ENCODE measurements around the gene GTF3A.

Gene GTF3A

DNA sequence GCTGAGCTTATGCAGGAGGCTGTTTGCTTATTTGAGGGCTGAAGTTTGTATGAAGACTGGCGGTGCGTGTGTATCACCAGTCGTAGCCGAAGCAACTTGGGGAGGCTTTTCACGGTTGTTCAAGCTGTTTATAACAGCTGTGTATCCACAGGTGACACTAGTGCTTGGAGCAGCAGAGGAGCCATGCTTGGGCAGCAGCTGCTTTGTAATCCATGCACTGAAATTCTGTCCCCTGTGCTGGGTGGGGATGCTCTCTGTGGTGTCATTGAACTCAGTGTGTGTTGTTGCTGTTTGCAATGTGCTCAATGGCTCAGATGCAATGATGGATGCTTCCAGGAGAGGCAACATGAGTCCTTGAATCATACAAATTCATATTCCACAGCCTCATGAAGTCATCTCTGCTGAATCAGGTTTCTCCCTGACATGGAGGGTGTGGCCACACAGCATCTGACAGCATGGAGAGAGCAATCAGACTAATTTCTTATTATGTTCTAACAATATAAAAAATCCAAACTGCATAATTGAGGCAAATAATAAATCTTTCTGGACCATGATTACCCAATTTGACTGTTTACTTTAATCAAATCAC is 18.8 kb upstream of the GTF3A start:
- DNase-seq, result no peak

DNA sequence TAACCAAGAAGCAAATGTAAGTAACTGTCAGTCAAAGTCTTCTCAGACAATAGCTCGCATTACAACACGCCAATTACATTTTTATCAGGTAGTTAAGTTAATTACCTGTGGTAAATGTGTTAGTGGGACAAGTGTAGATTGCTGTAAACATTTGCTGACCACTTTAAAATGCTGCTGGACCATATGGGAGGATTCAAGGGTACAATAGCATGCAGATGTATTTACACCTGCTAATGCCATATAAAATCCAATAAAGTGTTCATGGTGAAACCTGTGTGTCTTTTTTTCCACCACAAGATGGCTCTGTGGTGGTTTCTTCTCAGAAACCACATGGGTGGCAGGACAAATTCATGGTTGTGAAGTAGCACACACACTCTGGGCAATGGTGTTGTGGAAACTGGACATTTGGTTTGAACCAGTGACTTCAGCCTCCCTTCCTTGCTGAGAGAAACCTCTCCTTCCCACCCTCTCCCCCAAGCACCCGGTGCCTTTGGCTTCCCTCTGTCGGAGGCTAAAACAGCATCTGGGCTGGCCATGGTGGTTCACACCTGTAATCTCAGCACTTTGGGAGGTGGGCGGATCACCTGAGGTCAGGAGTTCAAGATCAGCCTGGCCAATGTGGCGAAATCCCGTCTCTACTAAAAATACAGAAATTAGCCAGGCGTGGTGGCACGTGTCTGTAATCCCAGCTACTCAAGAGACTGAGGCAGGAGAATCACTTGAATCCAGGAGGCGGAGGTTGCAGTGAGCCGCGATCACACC is 18.1 kb upstream of the GTF3A start:
- DNase-seq, result peak; percentile 18

DNA sequence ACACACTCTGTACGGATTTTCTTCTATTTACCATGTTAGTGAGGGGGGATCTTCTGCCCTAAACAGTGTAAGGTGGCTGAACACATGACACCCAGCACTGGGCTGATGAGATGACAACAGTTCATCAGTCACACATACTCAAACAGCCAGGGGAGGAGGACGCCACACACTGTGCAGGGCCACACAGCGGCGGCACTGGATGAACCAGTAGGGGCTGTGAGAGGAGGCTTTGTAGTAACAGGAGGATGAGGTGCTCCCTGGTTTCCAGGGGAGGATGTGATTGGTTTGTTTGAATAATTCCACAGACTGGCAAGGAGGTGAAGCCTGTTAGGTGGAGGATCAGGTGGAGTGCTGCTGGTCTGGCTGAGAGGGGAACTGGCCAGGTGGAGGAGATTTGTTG is 16.3 kb upstream of the GTF3A start:
- no peak for DNase-seq

DNA sequence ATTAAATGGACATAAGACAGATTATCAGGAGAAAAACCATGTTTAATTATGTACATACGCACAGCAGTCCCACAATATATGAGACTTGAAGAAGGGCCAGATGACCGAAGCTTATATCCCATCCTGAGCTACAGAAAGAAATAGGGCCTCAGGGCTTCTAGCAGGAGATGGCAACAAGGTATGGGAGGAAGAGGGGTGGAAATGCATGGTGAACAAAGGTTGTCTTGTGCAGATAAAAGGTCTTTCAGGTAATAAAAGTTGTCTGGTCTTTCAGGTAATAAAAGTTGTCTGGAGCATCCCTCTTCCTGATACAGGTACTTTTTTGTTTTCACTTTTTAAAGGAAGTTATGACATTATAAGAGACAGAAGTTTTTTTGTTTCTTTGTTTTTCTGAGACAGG is 15.4 kb upstream of the GTF3A start:
- DNase-seq, result no peak

DNA sequence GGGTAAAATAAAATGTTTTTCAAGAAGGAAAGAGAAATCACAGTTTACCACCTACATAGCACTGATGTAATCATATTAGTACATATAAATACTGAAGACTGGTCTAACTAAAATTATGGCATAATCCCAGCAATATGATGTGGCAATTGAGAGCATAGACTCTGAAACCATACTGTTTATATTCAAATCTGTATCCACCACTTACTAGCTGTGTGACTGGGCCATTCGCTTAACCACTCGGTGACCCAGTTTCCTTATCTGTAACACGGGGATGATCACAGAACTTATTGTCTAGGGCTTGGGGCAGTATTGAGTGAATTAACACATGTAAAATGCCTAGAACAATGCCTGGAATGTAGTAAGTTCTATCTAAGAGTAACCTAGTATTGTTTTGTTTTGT is 13.1 kb upstream of the GTF3A start:
- DNase-seq, result no peak

DNA sequence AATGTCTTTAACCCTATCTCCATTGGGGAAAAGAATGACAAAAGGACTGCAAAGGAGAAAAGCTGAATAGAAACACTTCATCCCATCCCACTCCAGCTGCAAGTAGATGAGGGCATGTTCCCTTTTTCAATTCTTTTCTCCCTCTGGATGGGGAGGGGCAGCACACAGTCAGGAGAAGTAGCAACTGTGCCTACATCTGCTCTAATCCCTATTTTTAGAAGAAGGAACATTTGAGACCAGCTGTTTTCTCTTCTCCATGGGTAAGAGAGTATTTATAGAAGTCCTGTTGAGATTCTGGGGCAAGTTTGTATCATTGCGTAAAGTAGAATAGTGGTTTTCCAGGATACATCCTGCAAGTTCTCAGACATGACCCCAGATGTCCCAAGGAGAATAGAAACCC is 9.3 kb upstream of the GTF3A start:
- DNase-seq, result no peak

DNA sequence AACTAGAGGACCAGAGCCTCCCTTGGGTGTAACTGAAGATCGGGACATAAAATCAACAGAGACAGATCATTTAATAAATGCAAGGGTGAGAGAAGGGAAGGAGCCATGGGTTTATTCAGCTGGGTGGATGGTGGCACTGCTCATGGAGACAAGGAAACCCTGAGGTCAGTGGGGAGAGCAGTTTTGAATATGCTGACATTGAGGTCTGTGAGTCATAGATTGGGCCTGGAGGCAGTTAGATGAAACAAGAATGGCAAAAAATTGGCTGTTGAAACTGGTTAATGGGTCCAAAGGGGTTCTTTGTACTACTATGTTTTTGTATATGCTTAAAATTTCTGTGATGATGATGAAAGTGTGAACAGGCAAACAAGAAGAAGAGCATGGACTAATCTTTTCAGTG is 5.1 kb upstream of the GTF3A start:
- no peak for DNase-seq

DNA sequence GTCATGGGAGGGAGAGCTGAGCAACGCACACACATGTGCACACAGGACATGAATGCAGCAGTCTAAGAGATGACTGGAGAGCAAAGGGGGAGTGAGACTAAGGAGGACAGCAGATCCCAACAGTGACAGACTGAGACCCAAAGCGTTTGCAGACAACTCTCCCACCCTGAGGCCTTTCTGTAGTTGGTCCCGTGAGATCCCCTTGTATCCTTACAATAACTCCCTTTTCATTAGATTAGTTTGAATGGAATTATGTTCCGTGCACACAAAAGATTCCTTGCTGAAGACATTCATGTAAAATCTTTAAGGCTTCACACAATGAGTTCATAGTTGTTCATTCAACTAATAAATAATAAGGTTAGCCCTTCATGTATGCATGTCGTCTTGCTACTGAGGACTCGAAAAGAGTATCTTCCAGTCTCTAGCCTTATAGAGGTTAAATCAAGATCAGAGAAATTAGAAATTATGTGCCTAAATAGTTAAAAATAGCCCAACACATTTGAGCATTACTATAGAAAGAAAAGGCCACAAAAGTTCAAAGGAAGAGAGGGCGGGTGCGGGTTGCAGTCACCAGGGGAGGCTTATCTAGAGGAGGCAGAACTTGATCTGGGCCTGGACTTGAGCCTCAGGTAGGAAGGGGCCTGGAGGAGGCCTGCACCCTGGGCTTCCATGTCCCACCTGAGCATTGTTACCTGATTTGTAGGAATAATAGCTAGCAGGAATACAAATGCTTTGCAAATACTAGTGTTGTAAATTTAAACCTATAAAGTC is 3.1 kb upstream of the GTF3A start:
- no peak for DNase-seq

DNA sequence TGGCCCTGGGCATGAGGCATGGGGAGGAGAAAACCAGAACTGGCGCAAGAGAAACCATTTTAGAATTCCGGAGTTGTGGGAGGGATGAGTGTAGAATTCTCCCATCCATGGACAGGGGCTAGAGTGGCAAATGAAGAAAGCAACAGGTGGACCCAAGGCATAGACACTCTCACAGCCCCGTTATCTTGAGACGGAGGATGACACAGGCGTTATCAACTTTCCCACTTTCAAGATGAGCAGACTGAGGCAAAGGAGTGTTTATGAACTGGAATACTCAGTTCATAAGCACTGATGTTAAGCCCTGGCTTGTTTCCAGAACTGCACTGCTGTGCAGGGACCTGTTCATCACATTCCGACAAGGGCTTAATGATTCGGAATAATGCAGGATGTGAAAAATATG is 1.1 kb upstream of the GTF3A start:
- no peak for DNase-seq

DNA sequence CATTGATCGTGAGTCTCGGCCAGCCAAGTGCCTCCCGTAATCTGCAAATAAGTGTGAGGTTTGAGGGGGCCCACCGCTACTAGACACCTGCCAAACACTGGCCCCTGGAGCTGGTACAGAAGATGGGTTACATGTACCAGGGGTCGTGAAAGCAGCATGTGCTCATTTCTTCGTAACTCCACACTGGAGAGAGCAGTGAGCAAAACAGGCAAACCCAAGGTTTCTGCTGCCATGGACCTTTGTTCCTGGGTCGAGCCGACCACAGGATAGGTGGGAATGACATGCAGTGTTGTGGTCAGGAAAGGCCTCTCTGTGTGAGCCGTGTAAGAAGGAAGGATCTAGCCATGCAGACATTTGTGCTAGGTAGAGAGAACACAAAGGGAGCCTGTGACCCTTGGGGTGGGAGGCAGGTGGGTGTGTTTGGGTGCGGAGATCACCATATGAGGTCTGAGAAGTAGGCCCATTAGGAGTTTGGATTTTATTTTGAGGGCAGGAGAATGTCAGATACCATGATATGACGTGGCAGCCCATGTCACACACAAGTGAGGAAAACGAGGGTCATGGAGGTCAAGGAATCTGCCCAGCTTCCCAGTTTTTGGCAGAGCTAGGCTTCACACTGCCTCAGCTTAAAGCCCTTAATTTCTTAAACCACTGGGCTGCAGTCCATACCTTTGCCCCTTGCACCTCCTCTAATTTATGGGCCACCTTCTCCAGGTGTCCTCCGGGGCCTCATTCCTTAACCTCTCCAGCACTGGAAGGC is 919 bp downstream of the GTF3A start:
- no peak for DNase-seq

DNA sequence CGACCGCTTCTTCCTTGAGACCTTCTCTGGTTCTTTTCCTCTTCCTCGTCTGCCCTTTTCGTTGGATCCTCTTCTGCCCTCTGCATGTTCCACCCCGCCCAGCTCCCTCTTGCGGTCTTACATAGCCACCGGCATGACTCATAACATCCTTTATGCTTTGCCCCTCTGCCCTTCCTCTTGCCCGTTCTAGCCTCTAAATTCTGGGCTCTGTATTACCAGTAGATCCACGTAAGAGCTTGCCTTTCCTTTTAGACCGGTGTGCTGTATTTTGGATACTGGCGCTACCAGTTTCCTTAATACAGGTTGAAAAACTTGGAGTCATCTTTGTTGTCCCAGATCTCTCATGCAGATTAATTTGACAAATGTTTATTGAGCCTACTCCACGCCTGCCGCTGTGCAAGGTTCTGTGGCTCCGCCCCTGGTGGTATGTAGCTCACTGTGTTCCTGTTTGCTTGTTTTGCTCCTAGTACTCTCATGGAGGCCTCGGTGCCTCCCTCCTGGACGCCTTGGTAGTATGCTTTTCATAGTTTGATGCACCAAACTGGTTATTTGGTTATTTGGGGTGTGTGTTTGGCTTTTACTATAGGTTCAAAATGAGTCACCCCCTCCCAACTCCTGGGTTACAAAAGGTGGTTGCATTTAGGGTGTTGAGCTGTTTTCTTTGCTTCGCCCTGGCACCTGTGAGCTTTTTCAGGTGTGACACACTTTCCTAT is 1.7 kb downstream of the GTF3A start:
- DNase-seq, result peak; percentile 74

DNA sequence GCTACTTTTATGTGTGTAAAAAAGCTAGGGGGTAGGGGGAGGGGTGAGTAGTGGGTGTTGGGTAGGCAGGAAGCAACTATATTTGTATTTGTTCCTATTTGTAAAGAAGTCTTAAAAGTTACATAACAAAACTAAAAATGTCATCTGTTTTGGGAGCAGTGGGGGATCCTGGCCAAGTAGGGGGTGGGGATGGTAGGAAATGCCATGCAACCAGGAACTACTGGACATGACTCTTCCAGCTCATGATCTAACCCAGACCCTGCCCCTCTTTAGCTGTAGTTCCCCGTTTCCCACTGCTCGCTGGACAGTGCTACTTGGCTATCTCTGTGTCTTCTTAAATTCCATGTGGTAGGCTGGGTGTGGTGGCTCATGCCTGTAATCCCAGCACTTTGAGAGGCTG is 3.2 kb downstream of the GTF3A start:
- DNase-seq, result no peak

DNA sequence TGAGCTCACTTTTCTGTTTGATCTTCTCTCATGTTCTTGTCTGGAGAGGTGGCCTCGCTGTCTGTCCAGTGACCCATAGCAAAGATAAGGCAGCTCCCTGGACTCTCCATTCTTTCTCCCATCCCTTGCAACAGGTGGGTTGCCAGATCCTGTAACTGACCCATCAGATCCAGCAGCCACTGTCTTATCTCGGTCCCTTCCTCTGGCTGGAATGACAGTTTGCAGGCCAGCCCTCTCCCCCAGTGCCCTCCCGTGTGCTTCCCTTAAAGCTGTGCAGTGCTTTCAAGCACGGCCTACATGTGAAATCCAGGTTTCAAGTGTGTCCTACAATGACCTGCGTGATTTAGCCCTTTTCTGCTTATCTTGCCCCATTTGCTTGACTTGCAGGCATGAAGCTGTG is 3.7 kb downstream of the GTF3A start:
- DNase-seq, result no peak

DNA sequence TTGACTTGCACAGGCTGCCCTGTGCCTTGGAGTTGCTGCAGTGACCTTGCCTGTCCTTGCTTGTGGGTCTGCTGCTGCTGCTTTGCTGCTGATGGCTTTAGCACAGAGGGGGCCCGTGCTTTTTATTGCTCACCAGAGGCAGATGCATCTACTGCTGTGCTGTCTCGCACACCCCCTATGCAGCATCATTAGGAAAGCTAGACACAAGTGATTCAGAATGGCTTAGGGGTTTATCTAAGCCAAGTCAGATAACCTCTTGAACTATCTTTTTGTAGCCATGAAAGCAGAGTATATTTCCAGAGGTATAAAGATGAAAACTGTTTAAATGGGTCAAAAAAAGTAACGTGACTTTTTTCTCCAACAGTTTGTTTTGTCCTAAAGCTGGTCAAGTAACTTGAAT is 7.8 kb downstream of the GTF3A start:
- no peak for DNase-seq

DNA sequence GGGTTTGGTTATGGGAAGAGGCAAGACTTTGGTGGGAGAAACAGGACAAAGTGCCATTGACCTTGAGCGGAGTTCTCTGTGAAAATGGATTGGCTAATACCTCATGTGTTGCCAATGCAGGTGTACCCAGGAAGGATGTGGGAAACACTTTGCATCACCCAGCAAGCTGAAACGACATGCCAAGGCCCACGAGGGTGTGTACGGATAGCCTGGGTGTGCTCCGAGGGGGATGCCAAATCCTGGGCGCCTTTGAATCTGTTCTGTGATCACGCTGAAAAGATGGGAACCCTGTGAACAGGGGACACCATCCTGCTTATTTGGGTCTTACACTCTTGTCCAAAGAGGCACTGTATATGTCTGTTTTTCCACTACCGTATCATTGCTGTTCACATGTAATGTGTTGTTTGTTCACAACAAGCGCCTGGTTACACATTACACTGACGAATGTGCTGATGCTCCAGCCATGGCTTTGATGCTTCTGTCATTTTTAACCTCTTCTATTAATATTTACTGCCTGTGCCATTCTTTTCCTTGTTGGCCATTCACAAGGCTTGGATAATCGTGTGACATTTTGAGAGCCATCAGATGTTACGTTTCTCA is 8.3 kb downstream of the GTF3A start:
- no peak for DNase-seq

DNA sequence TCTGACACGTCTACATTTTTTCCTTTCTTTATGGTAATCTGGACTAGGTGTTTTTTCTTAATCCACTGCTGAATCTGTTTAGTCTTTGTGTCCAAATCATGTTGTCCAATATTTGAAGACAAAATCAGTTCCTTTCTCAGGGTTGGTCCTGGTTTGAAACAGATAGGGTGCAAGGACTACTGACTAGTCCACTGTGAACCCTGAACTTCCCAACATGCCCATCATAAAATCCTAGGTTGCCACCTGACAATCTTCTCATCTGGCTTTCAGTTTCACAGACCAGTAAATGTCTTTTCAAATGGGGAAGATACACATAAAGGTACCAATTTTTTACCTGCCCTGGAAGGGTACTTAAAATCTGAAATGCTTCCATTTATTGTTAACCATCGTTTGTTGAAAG is 12.7 kb downstream of the GTF3A start:
- no peak for DNase-seq

DNA sequence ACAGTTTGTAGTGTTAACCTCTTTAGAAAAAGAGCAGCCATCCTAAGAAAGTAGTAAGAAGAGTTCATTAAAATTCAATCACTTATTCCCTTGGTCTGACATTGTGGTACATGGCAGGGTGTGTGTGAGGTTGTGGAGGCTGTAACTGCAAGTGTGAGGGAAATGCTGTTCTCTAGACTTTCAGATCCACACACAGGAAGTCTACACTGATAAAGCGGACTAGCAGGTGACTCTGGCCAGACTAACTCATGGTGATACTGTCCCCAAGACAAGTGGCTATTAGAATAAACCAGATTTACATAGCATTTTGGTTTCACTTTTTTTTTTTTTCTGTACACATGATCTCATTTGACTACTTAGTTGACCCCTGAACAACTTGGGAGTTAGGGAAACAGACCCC is 16.0 kb downstream of the GTF3A start:
- DNase-seq, result no peak

DNA sequence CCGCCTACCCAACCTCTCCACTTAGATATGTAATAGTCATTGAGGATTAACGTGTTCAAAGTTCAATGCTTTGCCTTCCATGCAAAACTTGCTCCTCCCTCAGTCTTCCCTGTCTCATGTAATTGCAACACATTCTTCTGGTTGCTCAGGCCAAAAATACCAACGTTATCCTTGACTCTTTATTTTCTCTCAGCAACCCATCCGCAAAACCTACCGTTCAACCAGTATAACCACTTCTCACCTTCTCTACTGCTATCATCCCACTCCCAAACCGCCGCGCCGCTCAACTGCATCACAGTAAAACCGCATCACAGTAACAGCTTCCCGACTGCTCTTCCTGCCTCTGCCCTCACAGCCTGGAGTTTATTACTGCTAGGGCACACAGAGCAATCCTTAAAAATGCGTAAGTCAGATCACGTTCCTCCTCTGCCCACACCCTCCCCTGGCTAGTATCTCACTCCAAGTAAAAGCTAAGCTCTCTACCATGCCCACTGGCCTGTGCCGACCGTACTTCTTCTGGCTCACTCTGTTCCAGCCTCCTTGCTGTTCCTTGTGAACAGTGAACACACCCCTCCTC is 17.7 kb downstream of the GTF3A start:
- peak; percentile 12 for DNase-seq

DNA sequence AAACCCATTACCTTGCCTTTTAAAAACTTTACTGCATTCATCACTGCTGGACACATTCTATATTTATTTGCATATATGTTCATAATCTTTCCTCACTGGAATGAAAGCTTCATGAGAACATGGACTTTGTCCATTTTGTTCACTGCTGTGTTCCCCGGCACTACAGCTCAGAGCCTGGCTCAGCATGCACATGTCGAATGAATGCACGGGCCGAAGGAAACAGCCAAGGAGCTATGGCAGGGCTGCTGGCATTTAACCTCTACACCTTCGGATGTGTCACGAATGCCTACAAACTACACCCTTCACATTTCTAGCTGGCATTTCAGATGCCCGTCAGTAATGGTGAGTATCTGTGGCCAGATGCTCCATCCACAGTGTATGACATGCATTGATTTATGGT is 18.4 kb downstream of the GTF3A start:
- DNase-seq, result no peak

DNA sequence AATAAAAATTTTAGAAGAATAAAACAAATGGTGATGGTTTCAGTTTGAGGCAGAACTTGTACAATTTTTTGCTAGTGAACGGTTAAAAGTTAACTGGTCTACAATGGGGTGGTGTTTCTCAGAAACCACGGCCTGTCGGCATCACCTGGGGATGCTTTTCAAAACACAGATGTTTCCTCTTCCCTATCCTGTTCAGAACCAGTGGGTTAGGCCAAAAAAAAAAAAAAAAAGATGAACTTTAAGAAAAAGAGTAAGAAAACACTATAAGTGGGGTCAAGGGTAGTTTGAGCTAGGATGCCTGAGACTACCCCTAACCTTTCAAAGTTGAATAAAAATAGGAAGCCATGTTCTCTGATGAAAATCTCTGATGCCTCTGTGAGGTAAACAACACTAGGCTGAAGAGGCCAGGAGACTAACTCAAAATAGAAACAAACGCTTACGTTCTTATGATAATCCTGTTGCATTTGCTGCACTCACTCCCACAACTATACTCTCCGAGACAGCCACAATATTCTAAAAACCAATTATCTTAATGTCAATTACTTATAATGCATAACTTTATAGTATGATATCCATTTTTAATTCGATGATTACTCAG is 22.7 kb downstream of the GTF3A start:
- DNase-seq, result no peak

DNA sequence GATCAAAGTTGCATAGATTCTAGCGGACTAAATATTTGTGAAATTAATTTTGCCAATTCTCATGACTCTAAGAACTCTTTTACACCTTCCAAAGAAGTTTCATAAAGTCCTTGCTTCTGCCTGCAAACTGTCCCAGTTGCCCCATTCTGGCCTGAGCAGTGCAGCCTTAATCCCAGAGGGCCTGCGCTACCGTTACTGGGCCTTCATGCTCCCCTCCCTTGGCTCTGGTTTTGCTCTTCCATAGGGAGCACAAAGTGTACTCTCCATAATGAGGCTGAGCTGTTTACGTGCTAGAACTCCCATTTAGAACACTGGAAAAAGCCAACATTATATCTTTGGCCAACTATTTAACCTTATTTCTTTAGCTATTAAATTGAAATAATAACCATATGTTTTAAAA is 23.9 kb downstream of the GTF3A start:
- DNase-seq, result no peak

Data from stimulated activated CD4-positive, alpha-beta T cell treated with anti-CD3 and anti-CD28 coated beads, Interleukin-1b, Interleukin-23, amount 100 ng/mL, for 48 hours (primary cell).